ENCODE data around the gene OR2L5. TPM values are rescaled to one million over a fixed set of nuclear protein-coding genes. Genes with fewer than 3 reads are reported as not detected.

OR2L5 gene
- total RNA-seq, 1 experiment from 2014 or later: not detected

DNA sequence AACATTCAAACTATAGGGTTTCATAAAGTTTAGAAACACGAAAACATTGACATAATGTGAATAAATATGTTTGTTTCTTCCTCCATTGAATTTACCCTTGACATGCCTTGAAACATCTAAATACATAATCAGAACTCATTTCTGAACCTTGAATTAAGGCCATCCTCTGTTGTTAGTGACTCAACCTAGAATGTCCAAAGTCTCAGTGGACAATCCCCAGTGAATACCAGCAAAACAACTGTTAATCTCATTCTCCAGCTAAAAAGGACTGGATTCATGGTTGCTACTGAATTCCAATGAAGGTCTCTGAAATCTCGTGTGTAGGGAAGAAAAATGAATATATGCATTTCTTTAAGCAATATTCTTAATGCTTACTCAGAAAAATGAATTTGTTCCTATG, 16.3 kb downstream of the OR2L5 start, which contains the start of gene OR2L2:
Gene OR2L2 (plus strand): TSS at position 301 of the 400 bp plus-strand sequence. CDS start 8,198 bp downstream, outside the sequence.
- H3K9me3 ChIP-seq (ENCODE audit: insufficient read depth, low read depth): no peaks in the 10 kb centered on the region
- H3K4me1 ChIP-seq (replicated peaks; ENCODE audit: insufficient read depth): no peaks in the 10 kb centered on the region
- H3K36me3 ChIP-seq (ENCODE audit: low read depth): no peaks in the 10 kb centered on the region
- H3K27ac ChIP-seq: no peak within 1 kb of the TSS
- TF ChIP-seq, protein P1, sequence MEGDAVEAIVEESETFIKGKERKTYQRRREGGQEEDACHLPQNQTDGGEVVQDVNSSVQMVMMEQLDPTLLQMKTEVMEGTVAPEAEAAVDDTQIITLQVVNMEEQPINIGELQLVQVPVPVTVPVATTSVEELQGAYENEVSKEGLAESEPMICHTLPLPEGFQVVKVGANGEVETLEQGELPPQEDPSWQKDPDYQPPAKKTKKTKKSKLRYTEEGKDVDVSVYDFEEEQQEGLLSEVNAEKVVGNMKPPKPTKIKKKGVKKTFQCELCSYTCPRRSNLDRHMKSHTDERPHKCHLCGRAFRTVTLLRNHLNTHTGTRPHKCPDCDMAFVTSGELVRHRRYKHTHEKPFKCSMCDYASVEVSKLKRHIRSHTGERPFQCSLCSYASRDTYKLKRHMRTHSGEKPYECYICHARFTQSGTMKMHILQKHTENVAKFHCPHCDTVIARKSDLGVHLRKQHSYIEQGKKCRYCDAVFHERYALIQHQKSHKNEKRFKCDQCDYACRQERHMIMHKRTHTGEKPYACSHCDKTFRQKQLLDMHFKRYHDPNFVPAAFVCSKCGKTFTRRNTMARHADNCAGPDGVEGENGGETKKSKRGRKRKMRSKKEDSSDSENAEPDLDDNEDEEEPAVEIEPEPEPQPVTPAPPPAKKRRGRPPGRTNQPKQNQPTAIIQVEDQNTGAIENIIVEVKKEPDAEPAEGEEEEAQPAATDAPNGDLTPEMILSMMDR (conservative IDR thresholded peaks at IDR 0.05): no peak
- TF ChIP-seq EZH2 (IDR thresholded peaks at IDR 0.05; ENCODE audit: low read depth): no peak
- DNase-seq: no peak
- intact Hi-C loops (cut with micrococcal nuclease; ENCODE audit: unreplicated experiment): no loop called here
- no peak within 1 kb of the TSS for H2AFZ ChIP-seq
- H3K4me2 ChIP-seq: no peak within 1 kb of the TSS
- ChIA-PET CTCF (no interaction called here), POLR2A (ENCODE audit: unreplicated experiment) (no interaction called here)
- H4K20me1 ChIP-seq (ENCODE audit: insufficient read depth): no peaks in the 10 kb centered on the region
- no peaks in the 10 kb centered on the region for H3K27me3 ChIP-seq (ENCODE audit: insufficient read depth, low read depth)
- no peaks in the 10 kb centered on the region for H3K79me2 ChIP-seq (ENCODE audit: low read depth)
- no peaks in the 10 kb centered on the region for H3K9me2 ChIP-seq (ENCODE audit: insufficient read depth)
- no peak within 1 kb of the TSS for H3K4me3 ChIP-seq
- BruUV-seq (replicated peaks): no TSS peak
- H3F3A ChIP-seq (ENCODE audit: insufficient read depth, low read depth): no peaks in the 10 kb centered on the region

DNA sequence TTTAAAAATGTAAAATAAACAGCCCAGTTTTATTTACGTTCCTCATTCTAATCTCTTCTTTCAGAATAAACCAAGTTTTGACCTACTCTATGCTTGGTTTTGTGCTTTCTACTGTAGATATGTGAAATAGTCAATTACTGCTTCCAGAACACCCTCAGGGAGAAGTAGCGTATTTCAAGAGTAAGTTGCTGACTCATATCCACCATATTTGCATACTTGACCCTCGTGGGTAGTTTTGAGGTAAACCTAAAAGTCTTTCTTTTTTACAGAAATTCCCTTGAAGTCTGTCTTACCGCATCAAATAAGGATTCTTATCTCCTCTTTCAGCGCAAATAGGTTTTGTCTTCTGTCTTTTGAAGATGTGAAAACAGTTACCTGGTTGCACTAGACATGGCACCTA, 31.7 kb downstream of the OR2L5 start:
- Histone ChIP-seq H2AFZ (no peak overlapping the region), H3K27ac (no peak overlapping the region), H3K4me3 (no peak overlapping the region), H3K4me2 (no peak overlapping the region), H3K36me3 (ENCODE audit: low read depth) (no peaks in the 10 kb centered on the region), H4K20me1 (ENCODE audit: insufficient read depth) (no peaks in the 10 kb centered on the region), H3K9me3 (ENCODE audit: insufficient read depth, low read depth) (no peaks in the 10 kb centered on the region), H3F3A (ENCODE audit: insufficient read depth, low read depth) (no peaks in the 10 kb centered on the region), H3K9me2 (ENCODE audit: insufficient read depth) (no peaks in the 10 kb centered on the region), H3K4me1 (replicated peaks; ENCODE audit: insufficient read depth) (no peaks in the 10 kb centered on the region), H3K79me2 (ENCODE audit: low read depth) (no peaks in the 10 kb centered on the region), H3K27me3 (ENCODE audit: insufficient read depth, low read depth) (no peaks in the 10 kb centered on the region)
- CTCF ChIA-PET: no interaction called here
- intact Hi-C loops (cut with micrococcal nuclease; ENCODE audit: unreplicated experiment): no loop called here
- no TSS peak for BruUV-seq (replicated peaks)
- TF ChIP-seq, protein P1 (conservative IDR thresholded peaks at IDR 0.05): no peak
- no peak for TF ChIP-seq EZH2 (IDR thresholded peaks at IDR 0.05; ENCODE audit: low read depth)
- POLR2A ChIA-PET (ENCODE audit: unreplicated experiment): no interaction called here
- DNase-seq: no peak

DNA sequence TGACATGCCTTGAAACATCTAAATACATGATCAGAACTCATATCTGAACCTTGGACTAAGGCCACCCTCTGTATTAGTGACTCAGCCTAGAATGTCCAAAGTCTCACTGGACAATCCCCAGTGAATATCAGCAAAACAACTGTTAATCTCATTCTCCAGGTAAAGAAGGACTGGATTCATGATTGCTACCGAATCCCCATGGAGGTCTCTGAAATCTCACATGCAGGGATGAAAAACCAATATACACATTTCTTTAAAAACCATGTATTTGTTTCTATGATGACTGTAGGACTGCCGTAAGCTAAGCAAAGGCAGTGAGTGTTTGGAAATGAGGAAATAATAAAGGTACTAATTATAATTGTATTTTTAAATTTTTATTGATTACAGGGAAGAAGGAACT, 33.1 kb downstream of the OR2L5 start, which contains the start of gene OR2L3:
Gene OR2L3 (plus strand): TSS at position 301 of the 400 bp plus-strand sequence. CDS start 13,846 bp downstream, outside the sequence.
- no peak within 1 kb of the TSS for H3K4me3 ChIP-seq
- no peaks in the 10 kb centered on the region for H3K9me2 ChIP-seq (ENCODE audit: insufficient read depth)
- ChIA-PET CTCF (no interaction called here), POLR2A (ENCODE audit: unreplicated experiment) (no interaction called here)
- BruUV-seq (replicated peaks): no TSS peak
- H3F3A ChIP-seq (ENCODE audit: insufficient read depth, low read depth): no peaks in the 10 kb centered on the region
- H3K27ac ChIP-seq: no peak within 1 kb of the TSS
- H4K20me1 ChIP-seq (ENCODE audit: insufficient read depth): no peaks in the 10 kb centered on the region
- no peaks in the 10 kb centered on the region for H3K36me3 ChIP-seq (ENCODE audit: low read depth)
- H3K79me2 ChIP-seq (ENCODE audit: low read depth): no peaks in the 10 kb centered on the region
- H2AFZ ChIP-seq: no peak within 1 kb of the TSS
- DNase-seq: no peak
- no peaks in the 10 kb centered on the region for H3K9me3 ChIP-seq (ENCODE audit: insufficient read depth, low read depth)
- TF ChIP-seq EZH2 (IDR thresholded peaks at IDR 0.05; ENCODE audit: low read depth): no peak
- TF ChIP-seq, protein P1 (conservative IDR thresholded peaks at IDR 0.05): no peak
- no peak within 1 kb of the TSS for H3K4me2 ChIP-seq
- H3K4me1 ChIP-seq (replicated peaks; ENCODE audit: insufficient read depth): no peaks in the 10 kb centered on the region
- intact Hi-C loops (cut with micrococcal nuclease; ENCODE audit: unreplicated experiment): no loop called here
- H3K27me3 ChIP-seq (ENCODE audit: insufficient read depth, low read depth): no peaks in the 10 kb centered on the region
